H9 (cell line): Measurements from ENCODE around the gene TMPRSS3. TPM values are rescaled to one million over a fixed set of nuclear protein-coding genes. Genes with fewer than 3 reads are reported as not detected.

ENCODE experiments used
- DNase-seq: peaks from one replicate; pipeline ENCODE4 v3.0.0-alpha.2; 2017
- H2AFZ ChIP-seq: one replicate; pipeline ENCODE4 v1.6.1; 2013; ENCODE audit warnings: mild to moderate bottlenecking, low read length, control low read depth, moderate library complexity
- H2AK5ac ChIP-seq: 2 replicates; pipeline ENCODE4 v1.6.1; 2013; ENCODE audit warnings: low read length, control low read depth, mixed read lengths; ENCODE audit not compliant: insufficient read length
- H2BK120ac ChIP-seq: one replicate; pipeline ENCODE4 v1.6.1; 2013; ENCODE audit warnings: low read depth, mild to moderate bottlenecking, low read length, control low read depth, inconsistent platforms; ENCODE audit not compliant: poor library complexity, severe bottlenecking
- H2BK12ac ChIP-seq: 2 replicates; pipeline ENCODE4 v1.6.1; 2013; ENCODE audit warnings: low read length, control low read depth, mixed read lengths, low read depth; ENCODE audit not compliant: insufficient read length
- H2BK15ac ChIP-seq: 2 replicates; pipeline ENCODE4 v1.6.1; 2013; ENCODE audit warnings: low read depth, low read length, control low read depth
- H2BK20ac ChIP-seq: one replicate; pipeline ENCODE4 v1.6.1; 2013; ENCODE audit warnings: low read depth, mild to moderate bottlenecking, low read length, control low read depth, inconsistent platforms; ENCODE audit not compliant: poor library complexity, severe bottlenecking
- H2BK5ac ChIP-seq: 2 replicates; pipeline ENCODE4 v1.6.1; 2013; ENCODE audit warnings: low read length, control low read depth, mixed read lengths; ENCODE audit not compliant: insufficient read length
- H3K14ac ChIP-seq: 2 replicates; pipeline ENCODE4 v1.6.1; 2013; ENCODE audit warnings: low read length, control low read depth; ENCODE audit not compliant: insufficient read depth
- H3K18ac ChIP-seq: 2 replicates; pipeline ENCODE4 v1.6.1; 2013; ENCODE audit warnings: low read depth, mild to moderate bottlenecking, mixed read lengths, low read length, control low read depth; ENCODE audit not compliant: insufficient read length
- H3K23ac ChIP-seq: 2 replicates; pipeline ENCODE4 v1.6.1; 2013; ENCODE audit warnings: low read length, control low read depth, mixed read lengths, low read depth; ENCODE audit not compliant: insufficient read length
- H3K23me2 ChIP-seq: 2 replicates; pipeline ENCODE4 v1.6.1; 2013; ENCODE audit warnings: low read depth, mild to moderate bottlenecking, mixed read lengths, low read length, control low read depth; ENCODE audit not compliant: insufficient read length, poor library complexity, severe bottlenecking
- H3K27ac ChIP-seq: 2 replicates; pipeline ENCODE4 v1.5.1; 2013; ENCODE audit warnings: low read length, control low read depth, mixed read lengths, low read depth; ENCODE audit not compliant: insufficient read length
- H3K27me3 ChIP-seq: 2 replicates; pipeline ENCODE4 v1.6.1; 2013; ENCODE audit warnings: low read length, control low read depth, inconsistent platforms; ENCODE audit not compliant: insufficient read depth
- H3K4ac ChIP-seq: 2 replicates; pipeline ENCODE4 v1.6.1; 2013; ENCODE audit warnings: low read depth, mild to moderate bottlenecking, control low read depth, inconsistent platforms, low read length, moderate library complexity
- H3K4me1 ChIP-seq: 2 replicates; pipeline ENCODE4 v1.6.1; 2013; ENCODE audit warnings: low read length, control low read depth, inconsistent platforms; ENCODE audit not compliant: insufficient read depth
- H3K4me2 ChIP-seq: 2 replicates; pipeline ENCODE4 v1.6.1; 2013; ENCODE audit warnings: low read length, control low read depth, mixed read lengths; ENCODE audit not compliant: insufficient read length, insufficient read depth
- H3K56ac ChIP-seq: 2 replicates; pipeline ENCODE4 v1.6.1; 2013; ENCODE audit warnings: low read depth, mild to moderate bottlenecking, mixed read lengths, low read length, control low read depth; ENCODE audit not compliant: insufficient read length
- H3K79me1 ChIP-seq: 2 replicates; pipeline ENCODE4 v1.6.1; 2013; ENCODE audit warnings: low read depth, mild to moderate bottlenecking, moderate library complexity, low read length, control low read depth, inconsistent platforms; ENCODE audit not compliant: insufficient read depth, poor library complexity, severe bottlenecking
- H3K79me2 ChIP-seq: 2 replicates; pipeline ENCODE4 v1.6.1; 2013; ENCODE audit warnings: low read length, control low read depth, inconsistent platforms; ENCODE audit not compliant: insufficient read depth
- H3K9ac ChIP-seq: 2 replicates; pipeline ENCODE4 v1.6.1; 2013; ENCODE audit warnings: low read length, control low read depth, mixed read lengths; ENCODE audit not compliant: insufficient read length; ENCODE audit errors: extremely low read depth
- H3K9me3 ChIP-seq: one replicate; pipeline ENCODE4 v1.6.1; 2013; ENCODE audit warnings: low read depth, low read length, inconsistent platforms; ENCODE audit not compliant: control insufficient read depth
- H3T11ph ChIP-seq: one replicate; pipeline ENCODE4 v1.6.1; 2013; ENCODE audit warnings: mild to moderate bottlenecking, low read length, control low read depth, inconsistent platforms
- H4K20me1 ChIP-seq: one replicate; pipeline ENCODE4 v1.6.1; 2013; ENCODE audit not compliant: control insufficient read depth, insufficient read length, insufficient read depth
- H4K5ac ChIP-seq: 2 replicates; pipeline ENCODE4 v1.6.1; 2013; ENCODE audit warnings: low read depth, mild to moderate bottlenecking, mixed read lengths, low read length, control low read depth; ENCODE audit not compliant: insufficient read length
- H4K8ac ChIP-seq: replicated peaks from 2 replicates; pipeline ENCODE4 v1.6.1; 2013; ENCODE audit warnings: low read length, control low read depth, mixed read lengths, low read depth; ENCODE audit not compliant: insufficient read length
- H4K91ac ChIP-seq: 2 replicates; pipeline ENCODE4 v1.6.1; 2013; ENCODE audit warnings: low read depth, mild to moderate bottlenecking, moderate library complexity, mixed read lengths, low read length, control low read depth; ENCODE audit not compliant: insufficient read length
- H3K27ac Mint-ChIP-seq, 3 experiments: 2 replicates in 2 of 3; 3 replicates in 1 of 3; pipeline ENCODE4 v1.8.0; 2020 to 2021; ENCODE audit warnings: mixed read lengths in 3 of 3, mild to moderate bottlenecking in 1 of 3, moderate library complexity in 1 of 3
- H3K27me3 Mint-ChIP-seq: 2 replicates; pipeline ENCODE4 v1.8.0; 2021; ENCODE audit warnings: low read depth, mild to moderate bottlenecking, moderate library complexity, mixed read lengths
- H3K36me3 Mint-ChIP-seq, 3 experiments: 2 replicates in 2 of 3; 3 replicates in 1 of 3; pipeline ENCODE4 v1.8.0; 2020 to 2021; ENCODE audit warnings: low read depth in 3 of 3, mixed read lengths in 3 of 3; ENCODE audit not compliant: insufficient read depth in 1 of 3
- H3K4me1 Mint-ChIP-seq, 2 experiments: 2 replicates each; pipeline ENCODE4 v1.8.0; 2020; ENCODE audit warnings: mixed read lengths in 2 of 2
- H3K4me3 Mint-ChIP-seq, 2 experiments: 2 replicates in 1 of 2; 3 replicates in 1 of 2; pipeline ENCODE4 v1.8.0; 2020 to 2021; ENCODE audit warnings: mild to moderate bottlenecking in 2 of 2, mixed read lengths in 2 of 2, moderate library complexity in 1 of 2
- H3K9me3 Mint-ChIP-seq, 2 experiments: 2 replicates in 1 of 2; 3 replicates in 1 of 2; pipeline ENCODE4 v1.8.0; 2020; ENCODE audit warnings: mild to moderate bottlenecking in 2 of 2, mixed read lengths in 2 of 2, moderate library complexity in 1 of 2
- WGBS: extraction: QIAGEN DNeasy Blood & Tissue Kit; methylation state at CpG from one replicate; pipeline ENCODE4 v1.1.7; 2013; ENCODE audit warnings: missing lambda C conversion rate, low lambda C conversion rate, mixed read lengths; ENCODE audit not compliant: insufficient read length; ENCODE audit errors: extremely low coverage; 5-methylcytosine and 5-hydroxymethylcytosine counted together
- total RNA-seq: library from RNA; stranded (reverse); gene quantifications from 2 replicates; pipeline ENCODE4 v1.2.1, GENCODE V29; 2021
- TF ChIP-seq, protein P1 (sequence below): fragments of 200-600 bp; sonication (generic); conservative IDR thresholded peaks from 3 replicates; pipeline ENCODE4 v1.8.0; 2021; ENCODE audit warnings: antibody characterized with exemption, mild to moderate bottlenecking

TMPRSS3 gene
- total RNA-seq, 1 experiment from 2014 or later = 0.31 TPM

GRCh38 chr21:42384156-42384945, 11.5 kb downstream of the TMPRSS3 start:
- H2BK12ac ChIP-seq = no peak overlapping the region
- peaks cover 2% of the 10 kb centered on the region for H4K20me1 ChIP-seq
- Mint-ChIP-seq H3K4me1 (peaks cover 30 to 31% of the 10 kb centered on the region in 2 experiments), H3K36me3 (peaks cover 0 to 11% (median 0%) of the 10 kb centered on the region in 3 experiments; a peak in 3 of 7 replicates), H3K27me3 (peaks cover 13% of the 10 kb centered on the region), H3K27ac (no peak overlapping the region), H3K4me3 (no peak overlapping the region), H3K9me3 (peaks cover 6 to 18% of the 10 kb centered on the region in 2 experiments)
- TF ChIP-seq, protein P1, sequence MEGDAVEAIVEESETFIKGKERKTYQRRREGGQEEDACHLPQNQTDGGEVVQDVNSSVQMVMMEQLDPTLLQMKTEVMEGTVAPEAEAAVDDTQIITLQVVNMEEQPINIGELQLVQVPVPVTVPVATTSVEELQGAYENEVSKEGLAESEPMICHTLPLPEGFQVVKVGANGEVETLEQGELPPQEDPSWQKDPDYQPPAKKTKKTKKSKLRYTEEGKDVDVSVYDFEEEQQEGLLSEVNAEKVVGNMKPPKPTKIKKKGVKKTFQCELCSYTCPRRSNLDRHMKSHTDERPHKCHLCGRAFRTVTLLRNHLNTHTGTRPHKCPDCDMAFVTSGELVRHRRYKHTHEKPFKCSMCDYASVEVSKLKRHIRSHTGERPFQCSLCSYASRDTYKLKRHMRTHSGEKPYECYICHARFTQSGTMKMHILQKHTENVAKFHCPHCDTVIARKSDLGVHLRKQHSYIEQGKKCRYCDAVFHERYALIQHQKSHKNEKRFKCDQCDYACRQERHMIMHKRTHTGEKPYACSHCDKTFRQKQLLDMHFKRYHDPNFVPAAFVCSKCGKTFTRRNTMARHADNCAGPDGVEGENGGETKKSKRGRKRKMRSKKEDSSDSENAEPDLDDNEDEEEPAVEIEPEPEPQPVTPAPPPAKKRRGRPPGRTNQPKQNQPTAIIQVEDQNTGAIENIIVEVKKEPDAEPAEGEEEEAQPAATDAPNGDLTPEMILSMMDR = no peak
- no peak overlapping the region for H3K9ac ChIP-seq
- H3K4me1 ChIP-seq = peaks cover 6% of the 10 kb centered on the region; the same call in 1 of the 2 replicates
- no peak overlapping the region for H3K18ac ChIP-seq
- H4K5ac ChIP-seq = no peak overlapping the region
- H2AK5ac ChIP-seq = no peak overlapping the region
- no peaks in the 10 kb centered on the region for H3K79me2 ChIP-seq
- H2BK15ac ChIP-seq = no peak overlapping the region
- H3K23ac ChIP-seq = no peak overlapping the region
- no peak overlapping the region for H3K27ac ChIP-seq
- H3T11ph ChIP-seq = no peak overlapping the region
- no peaks in the 10 kb centered on the region for H3K79me1 ChIP-seq
- no peak overlapping the region for H4K91ac ChIP-seq
- no peak overlapping the region for H3K56ac ChIP-seq
- H3K23me2 ChIP-seq = no peaks in the 10 kb centered on the region
- no peak overlapping the region for H4K8ac ChIP-seq
- DNase-seq = no peak
- no peak overlapping the region for H3K4ac ChIP-seq
- no peak overlapping the region for H2AFZ ChIP-seq
- no peak overlapping the region for H3K14ac ChIP-seq
- H2BK120ac ChIP-seq = no peak overlapping the region
- H2BK20ac ChIP-seq = no peak overlapping the region
- WGBS = no CpG with 5 or more reads among the region's 8 CpGs
- no peaks in the 10 kb centered on the region for H3K9me3 ChIP-seq
- H3K27me3 ChIP-seq = no peaks in the 10 kb centered on the region
- no peak overlapping the region for H3K4me2 ChIP-seq
- no peak overlapping the region for H2BK5ac ChIP-seq
